Ishikawa (cell line): Measurements from ENCODE around the gene C20orf96.

Experiments
- CEBPB ChIP-seq: IDR thresholded peaks from 2 replicates; pipeline ENCODE4 v1.6.1; 2012
- CREB1 ChIP-seq: IDR thresholded peaks from 2 replicates; pipeline ENCODE4 v1.6.1; 2012; ENCODE audit warnings: low read depth
- EGR1 ChIP-seq: IDR thresholded peaks from 2 replicates; pipeline ENCODE4 v1.6.1; 2012
- EP300 ChIP-seq: IDR thresholded peaks from 2 replicates; pipeline ENCODE4 v1.6.1; 2012; ENCODE audit warnings: borderline replicate concordance
- FOXM1 ChIP-seq: IDR thresholded peaks from 2 replicates; pipeline ENCODE4 v1.6.1; 2012; ENCODE audit warnings: low read depth, borderline replicate concordance
- NFIC ChIP-seq: IDR thresholded peaks from 2 replicates; pipeline ENCODE4 v1.6.1; 2012
- RAD21 ChIP-seq: IDR thresholded peaks from 2 replicates; pipeline ENCODE4 v1.6.1; 2012; ENCODE audit warnings: low read depth
- TAF1 ChIP-seq: IDR thresholded peaks from 2 replicates; pipeline ENCODE4 v1.6.1; 2012; ENCODE audit warnings: low read depth, mild to moderate bottlenecking
- TCF12 ChIP-seq: IDR thresholded peaks from 2 replicates; pipeline ENCODE4 v1.6.1; 2012; ENCODE audit warnings: low read depth
- TEAD4 ChIP-seq: IDR thresholded peaks from 2 replicates; pipeline ENCODE4 v1.6.1; 2012
- YY1 ChIP-seq: IDR thresholded peaks from 2 replicates; pipeline ENCODE4 v1.6.1; 2012; ENCODE audit warnings: low read depth
- ZBTB7A ChIP-seq: IDR thresholded peaks from 2 replicates; pipeline ENCODE4 v1.6.1; 2012; ENCODE audit warnings: low read depth
- TF ChIP-seq, protein P1 (sequence below): IDR thresholded peaks from 2 replicates; pipeline ENCODE4 v1.6.1; 2012; ENCODE audit warnings: low read depth, mild to moderate bottlenecking
- TF ChIP-seq, protein P2 (sequence below): IDR thresholded peaks from 2 replicates; pipeline ENCODE4 v1.6.1; 2012
- TF ChIP-seq, protein P3 (sequence below): IDR thresholded peaks from 2 replicates; pipeline ENCODE4 v1.6.1; 2012

The C20orf96 gene

DNA sequence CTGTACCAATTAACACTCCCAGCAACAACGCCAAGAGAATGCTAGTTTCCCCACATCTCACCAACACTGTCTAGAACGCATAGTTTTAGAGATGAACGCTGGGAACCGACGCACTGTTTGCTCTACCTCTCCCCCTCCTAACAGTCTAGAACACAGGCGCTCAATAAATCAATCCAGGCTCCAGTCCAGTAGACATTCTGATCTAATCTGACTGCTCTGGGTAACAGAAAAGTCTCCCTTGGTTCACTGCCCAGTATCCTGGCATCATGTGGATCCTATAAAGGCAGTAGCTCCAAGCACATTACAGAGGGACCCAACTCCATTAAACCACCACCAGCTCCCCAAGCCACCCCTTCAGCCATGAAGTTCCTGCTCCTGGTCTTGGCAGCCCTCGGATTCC lies 33.1 kb downstream of the C20orf96 start, which contains the start of gene DEFB132:
Gene DEFB132, plus strand, starts transcription at position 306 of the 400 bp plus-strand sequence. Its CDS starts 55 bp downstream, at position 361.
- TF ChIP-seq FOXM1 (no peak), CEBPB (no peak), CREB1 (no peak), YY1 (no peak), NFIC (no peak), RAD21 (no peak), EGR1 (no peak), EP300 (no peak), TEAD4 (no peak), ZBTB7A (no peak), TAF1 (no peak), TCF12 (no peak)
- TF ChIP-seq, protein P1, sequence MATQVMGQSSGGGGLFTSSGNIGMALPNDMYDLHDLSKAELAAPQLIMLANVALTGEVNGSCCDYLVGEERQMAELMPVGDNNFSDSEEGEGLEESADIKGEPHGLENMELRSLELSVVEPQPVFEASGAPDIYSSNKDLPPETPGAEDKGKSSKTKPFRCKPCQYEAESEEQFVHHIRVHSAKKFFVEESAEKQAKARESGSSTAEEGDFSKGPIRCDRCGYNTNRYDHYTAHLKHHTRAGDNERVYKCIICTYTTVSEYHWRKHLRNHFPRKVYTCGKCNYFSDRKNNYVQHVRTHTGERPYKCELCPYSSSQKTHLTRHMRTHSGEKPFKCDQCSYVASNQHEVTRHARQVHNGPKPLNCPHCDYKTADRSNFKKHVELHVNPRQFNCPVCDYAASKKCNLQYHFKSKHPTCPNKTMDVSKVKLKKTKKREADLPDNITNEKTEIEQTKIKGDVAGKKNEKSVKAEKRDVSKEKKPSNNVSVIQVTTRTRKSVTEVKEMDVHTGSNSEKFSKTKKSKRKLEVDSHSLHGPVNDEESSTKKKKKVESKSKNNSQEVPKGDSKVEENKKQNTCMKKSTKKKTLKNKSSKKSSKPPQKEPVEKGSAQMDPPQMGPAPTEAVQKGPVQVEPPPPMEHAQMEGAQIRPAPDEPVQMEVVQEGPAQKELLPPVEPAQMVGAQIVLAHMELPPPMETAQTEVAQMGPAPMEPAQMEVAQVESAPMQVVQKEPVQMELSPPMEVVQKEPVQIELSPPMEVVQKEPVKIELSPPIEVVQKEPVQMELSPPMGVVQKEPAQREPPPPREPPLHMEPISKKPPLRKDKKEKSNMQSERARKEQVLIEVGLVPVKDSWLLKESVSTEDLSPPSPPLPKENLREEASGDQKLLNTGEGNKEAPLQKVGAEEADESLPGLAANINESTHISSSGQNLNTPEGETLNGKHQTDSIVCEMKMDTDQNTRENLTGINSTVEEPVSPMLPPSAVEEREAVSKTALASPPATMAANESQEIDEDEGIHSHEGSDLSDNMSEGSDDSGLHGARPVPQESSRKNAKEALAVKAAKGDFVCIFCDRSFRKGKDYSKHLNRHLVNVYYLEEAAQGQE = no peak
- TF ChIP-seq, protein P2, sequence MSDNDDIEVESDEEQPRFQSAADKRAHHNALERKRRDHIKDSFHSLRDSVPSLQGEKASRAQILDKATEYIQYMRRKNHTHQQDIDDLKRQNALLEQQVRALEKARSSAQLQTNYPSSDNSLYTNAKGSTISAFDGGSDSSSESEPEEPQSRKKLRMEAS = no peak

DNA sequence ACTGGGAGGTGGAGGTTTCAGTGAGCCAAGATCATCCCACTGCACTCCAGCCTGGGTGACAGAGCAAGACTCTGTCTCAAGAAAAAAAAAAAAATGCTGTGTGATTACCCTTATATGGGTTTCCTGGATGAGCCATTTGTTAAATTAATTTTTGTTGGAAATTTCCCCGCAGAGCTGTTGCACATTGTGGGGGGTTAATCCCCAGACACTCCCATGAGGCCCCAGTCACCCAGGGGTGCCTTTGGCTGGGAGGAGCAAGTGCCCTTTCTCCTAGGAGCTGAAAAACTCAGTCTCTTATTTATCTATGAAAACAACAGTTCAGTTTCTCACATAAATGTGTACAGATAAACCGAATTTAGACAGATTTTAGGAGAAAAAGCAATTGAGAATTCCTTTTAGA lies 37.7 kb downstream of the C20orf96 start:
- no peak for TF ChIP-seq YY1
- TF ChIP-seq NFIC = no peak
- TF ChIP-seq, protein P3, sequence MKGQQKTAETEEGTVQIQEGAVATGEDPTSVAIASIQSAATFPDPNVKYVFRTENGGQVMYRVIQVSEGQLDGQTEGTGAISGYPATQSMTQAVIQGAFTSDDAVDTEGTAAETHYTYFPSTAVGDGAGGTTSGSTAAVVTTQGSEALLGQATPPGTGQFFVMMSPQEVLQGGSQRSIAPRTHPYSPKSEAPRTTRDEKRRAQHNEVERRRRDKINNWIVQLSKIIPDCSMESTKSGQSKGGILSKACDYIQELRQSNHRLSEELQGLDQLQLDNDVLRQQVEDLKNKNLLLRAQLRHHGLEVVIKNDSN = no peak
- TF ChIP-seq CEBPB = no peak
- TF ChIP-seq CREB1 = no peak
- no peak for TF ChIP-seq EP300
- TF ChIP-seq TEAD4 = no peak
- no peak for TF ChIP-seq TAF1
- TF ChIP-seq, protein P1 = no peak

DNA sequence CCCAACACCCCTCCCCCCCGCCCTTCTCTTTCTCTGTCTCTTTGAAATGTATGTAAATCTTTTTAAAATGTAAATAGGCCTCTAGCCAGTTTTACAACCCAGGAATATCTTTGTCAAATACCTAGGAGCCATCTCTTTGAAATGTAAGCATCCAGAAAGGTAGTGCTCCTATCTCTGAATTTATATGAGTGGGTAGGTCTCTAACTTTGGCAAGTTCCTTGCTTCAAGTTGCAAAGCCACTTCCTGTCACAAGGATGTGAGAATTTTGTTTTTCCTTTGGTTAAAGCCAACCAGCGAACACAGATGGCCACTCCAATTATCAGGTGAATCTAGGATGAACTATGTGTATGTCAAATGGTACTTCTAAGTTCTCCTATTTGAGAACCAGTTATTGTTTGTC lies 39.2 kb downstream of the C20orf96 start:
- TF ChIP-seq TAF1 = no peak
- no peak for TF ChIP-seq CREB1
- no peak for TF ChIP-seq EGR1
- no peak for TF ChIP-seq FOXM1
- TF ChIP-seq YY1 = no peak
- TF ChIP-seq ZBTB7A = no peak
- TF ChIP-seq, protein P3 = no peak
- TF ChIP-seq, protein P2 = no peak
- no peak for TF ChIP-seq RAD21
- no peak for TF ChIP-seq TEAD4
- TF ChIP-seq NFIC = no peak
- no peak for TF ChIP-seq EP300
- TF ChIP-seq, protein P1 = no peak
- no peak for TF ChIP-seq TCF12
- TF ChIP-seq CEBPB = no peak

DNA sequence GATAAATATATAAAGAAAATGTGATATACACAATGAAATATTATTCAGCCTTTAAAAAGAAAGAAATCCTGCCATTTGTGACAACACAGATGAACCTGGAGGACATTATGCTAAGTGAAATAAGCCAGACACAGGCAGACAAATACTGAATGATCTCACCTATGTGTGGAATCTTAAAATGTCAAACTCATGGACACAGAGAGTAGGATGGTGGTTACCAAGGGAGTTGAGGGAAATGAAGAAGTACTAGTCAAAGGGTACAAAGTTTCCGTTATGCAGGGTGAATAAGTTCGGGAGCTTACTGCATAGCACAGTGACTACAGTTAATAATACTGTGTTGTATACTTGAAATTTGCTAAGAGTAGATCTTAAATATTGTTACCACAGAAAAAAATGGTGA lies 47.6 kb downstream of the C20orf96 start:
- TF ChIP-seq TCF12 (no peak), EGR1 (no peak), FOXM1 (no peak), TAF1 (no peak), RAD21 (no peak), TEAD4 (no peak), CREB1 (no peak), NFIC (no peak), EP300 (no peak), CEBPB (no peak), ZBTB7A (no peak), YY1 (no peak)
- TF ChIP-seq, protein P1 = no peak
- TF ChIP-seq, protein P3 = no peak
